HG03342 (cell line): ENCODE results near the gene ZKSCAN1.
A peak's percentile ranks its signal among the peaks of the same experiment; 100 is the strongest.

Source experiments
- ATAC-seq: cut with Tn5 transposase; IDR thresholded peaks from one replicate; pipeline ENCODE4 v1.9.1; 2021; ENCODE audit warnings: mild to moderate bottlenecking, moderate library complexity; ENCODE audit not compliant: unreplicated experiment

Gene ZKSCAN1

DNA sequence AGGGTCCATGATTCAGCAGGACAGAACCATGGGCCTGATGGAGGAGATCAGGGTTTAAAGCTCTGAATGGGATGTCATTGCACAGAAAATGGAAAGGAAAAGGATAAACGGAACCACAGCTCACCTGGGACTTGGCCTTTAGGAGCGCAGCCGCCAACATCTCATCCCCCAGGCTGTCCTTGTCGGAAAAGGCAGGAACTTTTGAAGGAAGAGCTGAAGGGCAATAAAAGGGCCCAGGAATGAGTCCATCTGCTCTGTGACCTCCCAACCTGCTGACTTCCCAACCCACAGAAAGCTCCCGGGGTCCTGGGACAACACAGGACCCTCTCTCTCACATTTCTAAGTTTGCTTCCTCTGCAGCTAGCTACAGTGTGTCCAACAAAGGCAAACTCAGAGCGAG lies 60.0 kb downstream of the ZKSCAN1 start:
- no peak for ATAC-seq

DNA sequence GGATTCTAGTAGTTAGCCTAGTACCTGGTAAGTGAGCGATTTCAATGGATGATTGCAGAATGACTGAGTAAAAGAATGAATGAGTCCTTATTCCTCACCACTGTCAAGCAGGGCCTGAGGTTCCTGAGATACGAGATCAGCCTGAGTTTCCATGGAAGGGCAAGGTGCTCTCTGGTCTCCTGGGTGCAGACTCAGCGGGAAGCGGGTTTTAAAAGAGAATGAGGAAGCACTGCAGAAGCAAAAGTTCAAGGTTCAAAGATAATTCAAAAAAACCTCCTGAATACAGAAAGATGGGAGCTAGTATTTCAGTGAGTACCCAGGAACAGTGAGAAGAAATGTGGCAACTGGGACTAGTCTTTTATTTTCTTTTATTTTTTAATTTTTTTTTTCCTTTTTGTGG lies 61.8 kb downstream of the ZKSCAN1 start:
- no peak for ATAC-seq

GRCh38 chr7:100079024-100079560 lies 63.7 kb downstream of the ZKSCAN1 start:
- ATAC-seq = no peak

GRCh38 chr7:100080907-100081534 lies 65.6 kb downstream of the ZKSCAN1 start:
- ATAC-seq = no peak

DNA sequence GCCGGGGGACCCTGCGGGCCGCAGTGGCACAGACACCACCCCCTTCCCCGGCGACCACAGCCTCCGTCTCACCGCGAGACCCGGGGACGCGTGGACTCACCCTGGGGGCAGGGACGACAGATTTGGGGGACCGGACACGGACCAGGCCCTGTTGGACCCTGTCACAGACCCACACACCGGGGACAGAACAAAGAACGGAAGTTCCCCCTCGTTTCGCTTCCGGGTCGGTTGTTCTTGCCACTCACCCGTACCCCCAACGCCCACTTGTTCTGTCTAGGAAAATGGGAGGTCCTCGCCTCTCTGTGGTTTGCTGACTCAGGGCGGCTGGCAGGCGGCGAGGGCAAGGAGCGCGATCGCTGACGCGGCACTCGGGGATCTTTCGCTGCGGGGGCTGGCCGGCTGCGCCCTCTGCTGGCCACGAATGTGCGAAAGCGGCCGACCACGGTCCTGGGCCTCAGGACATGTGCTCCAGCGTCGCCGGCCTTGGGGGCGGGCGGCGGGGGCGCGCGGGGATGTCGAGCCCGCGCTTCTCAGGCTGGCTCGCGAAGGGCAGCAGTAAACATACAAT lies 66.2 kb downstream of the ZKSCAN1 start, which contains the start of gene ZNF3:
Gene ZNF3, minus strand, starts transcription at position 189 of the 568 bp plus-strand sequence. CDS start 4,366 bp downstream, outside the sequence.
- peak; percentile 74 for ATAC-seq

- no peak for ATAC-seq
These were observed 67.6 kb downstream of the ZKSCAN1 start for GRCh38 chr7:100082978-100083377.

DNA sequence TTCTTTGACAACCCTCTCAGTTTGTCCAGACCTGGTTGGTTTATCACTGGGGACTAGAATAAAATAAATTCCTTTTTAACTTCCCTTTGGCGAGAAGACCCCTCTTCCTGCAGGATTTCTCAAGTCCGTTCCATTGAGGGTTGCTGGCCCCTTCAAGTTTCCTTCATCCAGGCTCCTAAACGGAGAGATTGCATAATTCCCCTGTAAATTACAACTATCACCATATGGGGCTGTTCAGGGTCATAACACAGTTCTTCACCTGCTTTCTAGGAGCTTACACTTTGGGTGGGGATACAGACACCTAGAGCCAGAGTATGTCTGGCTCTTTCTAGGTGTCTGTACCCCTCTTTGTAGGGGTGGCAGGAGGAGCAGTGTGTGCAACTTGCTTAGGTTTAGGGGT lies 70.1 kb downstream of the ZKSCAN1 start:
- ATAC-seq = no peak

DNA sequence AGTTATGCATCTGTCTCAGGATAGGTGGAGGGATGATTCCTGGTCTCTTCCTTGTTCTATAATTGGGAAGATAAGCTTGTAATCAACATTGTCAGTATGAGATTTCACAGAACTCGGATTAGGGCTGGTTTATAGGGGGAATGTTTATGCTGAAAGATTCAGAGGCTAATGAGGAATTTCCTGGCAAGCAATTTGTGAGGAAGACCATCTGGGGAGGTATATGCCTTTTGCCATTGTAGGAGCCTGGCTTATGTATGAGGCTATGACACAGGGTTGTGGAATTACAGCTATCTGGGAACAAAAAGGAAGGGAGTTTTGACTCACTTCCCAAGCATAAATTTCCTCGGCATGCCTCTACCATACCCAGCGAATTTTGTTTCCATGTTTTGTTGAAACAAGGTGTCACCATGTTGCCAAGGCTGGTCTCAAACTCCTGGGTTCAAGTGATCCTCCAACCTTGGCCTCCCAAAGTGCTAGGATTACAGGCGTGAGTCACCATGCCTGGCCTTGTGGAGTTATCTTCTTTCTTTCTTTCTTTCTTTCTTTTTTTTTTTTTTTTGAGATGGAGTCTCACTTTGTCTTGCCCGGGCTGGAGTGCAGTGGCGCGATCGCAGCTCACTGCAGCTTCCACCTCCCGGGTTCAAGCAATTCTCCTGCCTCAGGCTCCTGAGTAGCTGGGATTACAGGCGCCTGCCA lies 71.8 kb downstream of the ZKSCAN1 start:
- no peak for ATAC-seq

GRCh38 chr7:100088095-100088620 lies 72.8 kb downstream of the ZKSCAN1 start:
- no peak for ATAC-seq

- ATAC-seq = peak; percentile 42
These were observed 73.4 kb downstream of the ZKSCAN1 start, which contains the start of gene COPS6 for GRCh38 chr7:100088621-100089457. Gene COPS6 (plus strand): TSS chr7:100088969. CDS start chr7:100088991, 22 bp downstream.

GRCh38 chr7:100089458-100090196 lies 74.2 kb downstream of the ZKSCAN1 start:
- no peak for ATAC-seq

DNA sequence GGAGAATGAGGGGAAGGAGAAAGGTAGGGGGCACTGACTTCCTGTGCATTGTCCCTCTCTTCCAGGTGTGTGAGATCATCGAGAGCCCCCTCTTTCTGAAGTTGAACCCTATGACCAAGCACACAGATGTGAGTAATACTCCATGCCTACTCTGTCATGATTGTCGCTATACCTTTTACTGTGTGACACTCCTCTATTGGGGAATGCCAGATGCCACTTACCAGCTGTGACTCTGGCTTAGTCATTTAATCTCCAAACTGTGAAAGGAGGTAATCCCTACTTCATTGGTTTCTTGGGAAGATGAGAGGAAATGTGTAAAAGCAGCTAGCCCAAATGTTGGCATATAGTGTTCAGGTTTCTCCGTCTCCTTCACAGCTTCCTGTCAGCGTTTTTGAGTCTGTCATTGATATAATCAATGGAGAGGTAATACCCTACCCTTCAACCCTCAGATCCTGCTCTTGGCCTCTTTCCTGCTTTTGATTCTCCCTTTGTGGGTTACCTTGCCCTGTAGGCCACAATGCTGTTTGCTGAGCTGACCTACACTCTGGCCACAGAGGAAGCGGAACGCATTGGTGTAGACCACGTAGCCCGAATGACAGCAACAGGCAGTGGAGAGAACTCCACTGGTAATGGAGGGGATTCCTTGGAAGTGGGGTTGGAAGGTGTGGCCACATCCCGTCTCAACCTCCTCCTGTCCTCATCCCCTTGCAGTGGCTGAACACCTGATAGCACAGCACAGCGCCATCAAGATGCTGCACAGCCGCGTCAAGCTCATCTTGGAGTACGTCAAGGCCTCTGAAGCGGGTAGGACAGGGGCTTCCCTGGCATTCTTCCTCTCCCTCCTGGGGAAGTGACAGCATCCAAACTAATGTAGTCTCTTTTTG lies 75.4 kb downstream of the ZKSCAN1 start:
- ATAC-seq = no peak
